NCI-H510A treated with DMSO at 0.1 percent for 48 hours (cell line): ENCODE data around the gene GADL1.

ENCODE experiments used
- DNase-seq: peaks from one replicate; lab custom pipeline; 2025; lab: John Stamatoyannopoulos, UW

The GADL1 gene, protein sequence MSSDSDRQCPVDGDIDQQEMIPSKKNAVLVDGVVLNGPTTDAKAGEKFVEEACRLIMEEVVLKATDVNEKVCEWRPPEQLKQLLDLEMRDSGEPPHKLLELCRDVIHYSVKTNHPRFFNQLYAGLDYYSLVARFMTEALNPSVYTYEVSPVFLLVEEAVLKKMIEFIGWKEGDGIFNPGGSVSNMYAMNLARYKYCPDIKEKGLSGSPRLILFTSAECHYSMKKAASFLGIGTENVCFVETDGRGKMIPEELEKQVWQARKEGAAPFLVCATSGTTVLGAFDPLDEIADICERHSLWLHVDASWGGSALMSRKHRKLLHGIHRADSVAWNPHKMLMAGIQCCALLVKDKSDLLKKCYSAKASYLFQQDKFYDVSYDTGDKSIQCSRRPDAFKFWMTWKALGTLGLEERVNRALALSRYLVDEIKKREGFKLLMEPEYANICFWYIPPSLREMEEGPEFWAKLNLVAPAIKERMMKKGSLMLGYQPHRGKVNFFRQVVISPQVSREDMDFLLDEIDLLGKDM

GRCh38 chr3:30894521-30895251 lies at the start of gene GADL1:
Gene GADL1 (minus strand): TSS chr3:30894661. CDS start chr3:30894614, 47 bp downstream.
- no peak for DNase-seq

DNA sequence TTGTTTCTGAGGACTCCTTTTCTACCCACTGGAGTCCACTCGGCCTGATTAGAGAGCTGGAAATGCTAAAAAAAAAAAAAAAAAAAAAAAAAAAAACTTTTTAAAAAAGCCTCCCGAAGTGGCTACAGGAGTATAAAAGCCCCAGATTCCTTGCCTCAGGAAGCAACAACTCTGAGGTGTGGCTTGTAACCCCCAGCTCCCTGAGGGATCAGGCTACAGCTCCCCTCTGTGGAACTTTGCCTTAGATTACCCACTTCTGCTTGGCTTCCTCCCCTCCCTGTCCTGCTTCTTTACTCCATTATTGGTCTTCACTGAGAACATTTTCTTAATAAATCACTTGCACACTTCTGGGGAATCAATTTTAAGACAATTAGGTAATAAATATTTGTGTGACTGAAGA lies 49.7 kb upstream of the GADL1 start:
- no peak for DNase-seq

GRCh38 chr3:30943206-30943605 lies 48.7 kb upstream of the GADL1 start:
- no peak for DNase-seq

DNA sequence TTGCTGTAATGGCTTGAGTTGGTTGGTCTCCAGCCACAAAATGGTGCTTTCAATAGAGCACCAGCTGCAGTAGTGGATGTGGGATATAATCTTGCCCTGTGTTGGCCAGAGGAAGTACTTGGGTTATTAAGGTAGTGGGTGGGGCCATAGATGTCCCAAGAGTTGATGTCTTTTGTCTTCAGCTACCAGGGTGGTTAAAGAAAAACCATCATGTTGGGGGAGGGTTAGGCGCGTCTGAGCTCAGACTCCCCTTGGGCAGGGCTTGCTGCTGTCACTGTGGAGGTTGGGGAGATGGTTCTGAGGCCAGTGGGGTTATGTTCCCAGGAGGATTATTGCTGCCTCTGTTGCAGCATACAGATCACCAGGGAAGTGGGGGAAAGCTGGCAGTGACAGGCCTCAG lies 46.9 kb upstream of the GADL1 start:
- DNase-seq = no peak

- DNase-seq = no peak
These were observed 46.3 kb upstream of the GADL1 start for GRCh38 chr3:30940740-30941139.

- peak; percentile 42 for DNase-seq
These were observed 39.7 kb upstream of the GADL1 start for GRCh38 chr3:30934208-30934550.

- DNase-seq = peak; percentile 53
These were observed 39.2 kb upstream of the GADL1 start for GRCh38 chr3:30933478-30934207.

GRCh38 chr3:30932513-30933098 lies 38.1 kb upstream of the GADL1 start:
- DNase-seq = no peak

- no peak for DNase-seq
These were observed 30.3 kb upstream of the GADL1 start for GRCh38 chr3:30924763-30925162.

GRCh38 chr3:30919564-30919963 lies 25.1 kb upstream of the GADL1 start:
- peak; percentile 4 for DNase-seq

DNA sequence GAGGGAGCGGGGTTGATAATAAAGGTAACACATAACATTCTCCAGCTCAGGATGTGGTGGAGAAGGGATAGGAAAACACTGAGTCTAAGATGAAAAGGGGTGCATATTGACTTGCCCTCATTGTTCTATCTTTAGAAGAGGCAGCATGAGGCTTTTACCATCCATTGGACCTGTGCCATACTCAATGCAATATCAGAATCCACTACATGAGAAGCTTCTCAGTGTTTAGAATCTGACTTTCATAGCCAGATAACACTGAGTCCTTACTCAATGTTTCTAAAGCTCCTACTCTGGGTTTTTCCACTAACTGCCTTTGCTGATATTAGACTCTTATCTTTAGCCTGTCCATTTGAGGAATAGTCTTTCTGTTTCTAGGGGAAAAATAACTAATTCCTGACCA lies 24.3 kb upstream of the GADL1 start:
- DNase-seq = no peak

DNA sequence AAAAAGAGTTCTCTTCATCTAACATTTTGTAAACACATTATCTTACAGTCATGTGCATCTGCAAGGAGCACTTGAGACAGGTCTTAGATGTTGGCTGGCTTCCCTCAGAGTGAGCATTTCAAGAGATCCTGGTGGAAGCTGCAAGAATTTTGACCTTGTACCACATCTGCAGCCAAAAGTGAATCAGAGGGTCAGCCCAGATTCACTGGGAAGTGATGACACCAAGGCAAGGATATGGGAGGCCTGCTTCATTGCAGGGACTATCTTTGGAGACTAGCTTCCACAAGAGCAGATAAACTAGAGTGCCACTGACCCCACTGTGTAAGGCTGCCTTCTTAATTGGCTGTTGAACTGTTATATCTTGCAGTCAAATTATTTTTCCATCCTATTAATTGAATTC lies 21.3 kb upstream of the GADL1 start:
- no peak for DNase-seq

DNA sequence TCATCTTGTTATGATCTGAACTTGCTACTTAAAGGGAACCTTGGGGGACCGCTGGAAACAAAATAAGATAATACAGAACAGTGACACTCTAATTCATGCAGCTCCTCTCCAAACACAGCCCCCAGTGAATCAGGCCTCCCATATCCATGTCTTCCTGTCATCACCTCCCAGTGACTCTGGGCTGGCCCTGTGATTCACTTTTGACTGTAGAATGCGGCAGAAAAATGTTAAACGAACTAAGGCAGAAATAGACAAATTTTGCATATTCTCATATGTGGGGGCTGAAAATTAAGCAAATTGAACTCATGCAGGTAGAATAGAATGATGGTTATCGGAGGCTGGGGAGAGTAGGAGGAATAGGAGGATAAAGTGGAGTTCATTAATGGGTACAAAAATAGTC lies 20.2 kb upstream of the GADL1 start:
- no peak for DNase-seq

DNA sequence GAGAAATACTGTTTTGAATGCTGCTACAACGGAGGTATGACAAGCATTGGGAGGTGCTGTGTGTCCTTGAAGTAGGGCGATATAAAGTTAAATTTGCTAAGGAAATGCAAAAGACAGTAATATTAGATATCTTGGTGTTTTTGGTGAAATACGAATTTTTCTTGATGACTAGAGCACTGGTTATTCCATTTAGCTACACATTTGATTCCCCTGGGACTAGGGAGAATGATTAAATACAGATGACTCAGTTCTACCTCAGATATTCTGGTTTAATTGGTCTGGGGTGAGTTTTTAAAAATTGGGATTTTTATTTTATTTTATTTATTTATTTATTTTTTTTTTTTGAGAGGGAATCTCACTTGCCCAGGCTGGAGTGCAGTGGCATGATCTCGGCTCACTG lies 18.7 kb upstream of the GADL1 start:
- DNase-seq = no peak

DNA sequence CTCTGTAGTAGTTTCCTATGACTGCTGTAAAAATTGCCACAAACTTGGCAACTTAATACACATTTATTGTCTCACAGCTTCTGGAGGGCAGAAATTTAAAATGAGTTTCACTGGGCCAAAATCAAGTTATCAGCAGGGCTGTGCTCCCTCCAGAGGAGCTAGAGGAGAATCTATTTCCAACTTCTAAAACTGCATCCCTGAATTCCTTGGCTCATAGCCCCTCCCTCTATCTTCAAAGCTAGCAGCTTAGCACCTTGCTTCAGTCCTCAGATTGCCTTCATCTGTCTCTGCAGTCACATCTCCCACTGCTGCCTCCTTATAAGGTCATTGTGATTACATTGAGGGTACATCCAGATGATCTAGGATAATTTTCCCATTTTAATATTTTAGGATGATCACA lies 17.8 kb upstream of the GADL1 start:
- no peak for DNase-seq

GRCh38 chr3:30908456-30909037 lies 14.1 kb upstream of the GADL1 start:
- no peak for DNase-seq

- DNase-seq = no peak
These were observed 10.5 kb upstream of the GADL1 start for GRCh38 chr3:30904996-30905395.

- DNase-seq = no peak
These were observed 868 bp upstream of the GADL1 start for GRCh38 chr3:30895329-30895728.

GRCh38 chr3:30893678-30894325 lies 659 bp downstream of the GADL1 start:
- DNase-seq = no peak

GRCh38 chr3:30890907-30891306 lies 3.6 kb downstream of the GADL1 start:
- DNase-seq = no peak

DNA sequence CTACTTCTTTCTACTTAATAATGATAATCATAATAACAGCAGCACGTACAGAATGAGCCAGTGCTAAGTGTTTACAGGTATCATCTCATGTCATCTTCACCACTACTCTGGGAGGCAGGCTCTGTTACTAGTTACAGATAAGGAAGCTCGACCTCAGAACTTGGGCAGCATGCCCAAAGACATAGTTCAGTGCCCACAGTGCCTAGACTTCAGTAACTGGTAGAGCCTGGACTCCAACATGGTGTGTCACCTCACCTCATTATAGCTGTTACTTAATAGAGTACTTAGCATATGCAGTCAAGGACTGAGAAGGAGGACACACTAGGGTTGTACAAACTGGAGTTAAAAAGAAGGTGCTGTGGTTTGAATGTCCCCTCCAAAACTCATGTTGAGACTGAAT lies 7.6 kb downstream of the GADL1 start:
- DNase-seq = no peak
